HG03565 (cell line): ENCODE results near the gene CSHL1.
"Not testable (repeated sequence)": the region's sequence is repeated elsewhere in the genome, so short reads cannot be mapped to it uniquely, and the experiment has no call there.

ENCODE experiments used
- ATAC-seq: cut with Tn5 transposase; IDR thresholded peaks from one replicate; pipeline ENCODE4 v1.9.1; 2021; ENCODE audit warnings: mild to moderate bottlenecking, moderate library complexity; ENCODE audit not compliant: unreplicated experiment

The CSHL1 gene

GRCh38 chr17:63919311-63919723, 8.3 kb upstream of the CSHL1 start:
- ATAC-seq: no peak

- ATAC-seq: not testable (repeated sequence)
Observed at GRCh38 chr17:63918789-63919305, 7.8 kb upstream of the CSHL1 start, which contains the start of gene GH1. Gene GH1 (minus strand): TSS chr17:63918839. CDS start chr17:63918776, 63 bp downstream.

- no peak for ATAC-seq
Observed at GRCh38 chr17:63918305-63918704, 7.2 kb upstream of the CSHL1 start.

- ATAC-seq: no peak
Observed at GRCh38 chr17:63917646-63918045, 6.6 kb upstream of the CSHL1 start.

- ATAC-seq: not testable (repeated sequence)
Observed at GRCh38 chr17:63917206-63917605, 6.1 kb upstream of the CSHL1 start.

GRCh38 chr17:63916566-63917185, 5.6 kb upstream of the CSHL1 start:
- no peak for ATAC-seq

- not testable (repeated sequence) for ATAC-seq
Observed at GRCh38 chr17:63915753-63916152, 4.7 kb upstream of the CSHL1 start.

- no peak for ATAC-seq
Observed at GRCh38 chr17:63914471-63914870, 3.4 kb upstream of the CSHL1 start.

- no peak for ATAC-seq
Observed at GRCh38 chr17:63911657-63912100, 621 bp upstream of the CSHL1 start.

- ATAC-seq: no peak
Observed at GRCh38 chr17:63910096-63910495, 962 bp downstream of the CSHL1 start.

GRCh38 chr17:63909586-63909985, 1.5 kb downstream of the CSHL1 start:
- ATAC-seq: not testable (repeated sequence)

GRCh38 chr17:63907161-63907778, 3.8 kb downstream of the CSHL1 start:
- not testable (repeated sequence) for ATAC-seq

GRCh38 chr17:63904796-63905195, 6.3 kb downstream of the CSHL1 start:
- not testable (repeated sequence) for ATAC-seq

GRCh38 chr17:63903787-63904201, 7.3 kb downstream of the CSHL1 start:
- ATAC-seq: not testable (repeated sequence)

- ATAC-seq: not testable (repeated sequence)
Observed at GRCh38 chr17:63901971-63902370, 9.1 kb downstream of the CSHL1 start.

GRCh38 chr17:63898899-63899798, 11.9 kb downstream of the CSHL1 start:
- ATAC-seq: not testable (repeated sequence)

GRCh38 chr17:63896524-63897354, 14.3 kb downstream of the CSHL1 start, which contains the start of gene CSH1:
Gene CSH1 (minus strand): TSS chr17:63896574. CDS start chr17:63896511, 63 bp downstream.
- not testable (repeated sequence) for ATAC-seq

GRCh38 chr17:63894821-63895220, 16.2 kb downstream of the CSHL1 start:
- ATAC-seq: not testable (repeated sequence)

GRCh38 chr17:63894021-63894420, 17.0 kb downstream of the CSHL1 start:
- ATAC-seq: not testable (repeated sequence)
